ENCODE results near the gene UST. TPM values are rescaled to one million over a fixed set of nuclear protein-coding genes. Genes with fewer than 3 reads are reported as not detected.

Gene UST
- total RNA-seq, 2 experiments from 2014 or later: 1.2 to 1.5 TPM

GRCh38 chr6:148743476-148743875 is 3.4 kb upstream of the UST start:
- Mint-ChIP-seq H3K9me3 (no peaks in the 10 kb centered on the region), H3K4me1 (ENCODE audit: low read depth) (peaks cover 9% of the 10 kb centered on the region), H3K27ac (no peak overlapping the region), H3K36me3 (ENCODE audit: low read depth) (no peaks in the 10 kb centered on the region), H3K4me3 (no peak overlapping the region), H3K27me3 (peaks cover 21% of the 10 kb centered on the region)
- no peak for TF ChIP-seq CTCF (IDR thresholded peaks at IDR 0.05)
- CTCF ChIA-PET: interaction anchor here (1.5 to 1.9 kb wide), 2 partner anchors 166 to 204 kb away, joined by 4 read pairs; no protein-coding TSS in a partner anchor
- ATAC-seq (no peak), DNase-seq (no peak)
- intact Hi-C loops (cut with micrococcal nuclease): no loop called here
- POLR2A ChIA-PET: interaction anchor here (0.8 kb wide), 1 partner anchor 173 kb away, joined by 3 read pairs; no protein-coding TSS in a partner anchor

GRCh38 chr6:148745926-148746325 is 904 bp upstream of the UST start:
- Mint-ChIP-seq H3K4me1 (ENCODE audit: low read depth) (peaks cover 22% of the 10 kb centered on the region), H3K27me3 (peaks cover 34% of the 10 kb centered on the region)
- CTCF ChIA-PET: interaction anchor here (1.6 to 2.5 kb wide), 2 partner anchors 11 to 168 kb away, joined by 6 to 8 read pairs; no protein-coding TSS in a partner anchor

GRCh38 chr6:148747145-148747470 is 278 bp downstream of the UST start:
- Mint-ChIP-seq H3K27me3 (peaks cover 38% of the 10 kb centered on the region), H3K9me3 (no peaks in the 10 kb centered on the region), H3K27ac (no peak overlapping the region), H3K4me3 (peak overlapping the region; percentile 90), H3K4me1 (ENCODE audit: low read depth) (peaks cover 22% of the 10 kb centered on the region), H3K36me3 (ENCODE audit: low read depth) (no peaks in the 10 kb centered on the region)
- POLR2A ChIA-PET: interaction anchor here (1.6 to 1.8 kb wide), 2 partner anchors 11 to 14 kb away, joined by 6 to 13 read pairs; no protein-coding TSS in a partner anchor
- intact Hi-C loops (cut with micrococcal nuclease): no loop called here
- TF ChIP-seq CTCF (IDR thresholded peaks at IDR 0.05): no peak
- CTCF ChIA-PET: interaction anchor here (1.9 to 3.1 kb wide), 3 partner anchors 11 to 169 kb away, joined by 5 to 11 read pairs (median 8); no protein-coding TSS in a partner anchor
- DNase-seq: peak; percentile 57
- ATAC-seq: peak; percentile 38

More at GRCh38 chr6:148745926-148746325, 904 bp upstream of the UST start:
- no peak overlapping the region for H3K27ac Mint-ChIP-seq
- H3K9me3 Mint-ChIP-seq: no peaks in the 10 kb centered on the region
- peak overlapping the region; percentile 90 for H3K4me3 Mint-ChIP-seq
- H3K36me3 Mint-ChIP-seq (ENCODE audit: low read depth): no peaks in the 10 kb centered on the region
- intact Hi-C loops (cut with micrococcal nuclease): loop anchor here (1.0 kb wide), 1 partner anchor 201 kb away; no protein-coding TSS in a partner anchor
- ATAC-seq (no peak), DNase-seq (no peak)
- TF ChIP-seq CTCF (IDR thresholded peaks at IDR 0.05): no peak
- POLR2A ChIA-PET: no interaction called here

- no peak overlapping the region for H3K27ac Mint-ChIP-seq
- peak overlapping the region; percentile 68 for H3K4me3 Mint-ChIP-seq
- H3K4me1 Mint-ChIP-seq (ENCODE audit: low read depth): peaks cover 22% of the 10 kb centered on the region
- POLR2A ChIA-PET: interaction anchor here (1.0 to 1.8 kb wide), 3 partner anchors 10 to 24 kb away, joined by 3 to 13 read pairs (median 6); no protein-coding TSS in a partner anchor
- H3K27me3 Mint-ChIP-seq: peaks cover 41% of the 10 kb centered on the region
- intact Hi-C loops (cut with micrococcal nuclease): no loop called here
- ATAC-seq: peak; percentile 59
- no peaks in the 10 kb centered on the region for H3K36me3 Mint-ChIP-seq (ENCODE audit: low read depth)
- CTCF ChIA-PET: interaction anchor here (1.1 to 3.1 kb wide), 4 partner anchors 11 to 281 kb away, joined by 3 to 11 read pairs (median 6); no protein-coding TSS in a partner anchor
- H3K9me3 Mint-ChIP-seq: no peaks in the 10 kb centered on the region
- DNase-seq: peak; percentile 51
- no peak for TF ChIP-seq CTCF (IDR thresholded peaks at IDR 0.05)
Observed at GRCh38 chr6:148747471-148748165, 788 bp downstream of the UST start.

GRCh38 chr6:148749674-148750073 is 2.8 kb downstream of the UST start:
- no peak for TF ChIP-seq CTCF (IDR thresholded peaks at IDR 0.05)
- Mint-ChIP-seq H3K36me3 (ENCODE audit: low read depth) (no peaks in the 10 kb centered on the region), H3K4me1 (ENCODE audit: low read depth) (peaks cover 22% of the 10 kb centered on the region), H3K27ac (no peak overlapping the region), H3K27me3 (peaks cover 35% of the 10 kb centered on the region), H3K4me3 (no peak overlapping the region), H3K9me3 (no peaks in the 10 kb centered on the region)
- ChIA-PET CTCF (interaction anchor here (1.1 to 3.1 kb wide), 2 partner anchors 9 to 199 kb away, joined by 3 to 11 read pairs; no protein-coding TSS in a partner anchor), POLR2A (interaction anchor here (1.1 kb wide), 1 partner anchor 12 kb away, joined by 3 read pairs; no protein-coding TSS in a partner anchor)
- intact Hi-C loops (cut with micrococcal nuclease): loop anchor here (10.0 kb wide), 1 partner anchor 85 kb away; no protein-coding TSS in a partner anchor
- DNase-seq (no peak), ATAC-seq (no peak)

All from activated CD8-positive, alpha-beta T cell treated with anti-CD3 and anti-CD28 coated beads for 36 hours (primary cell).